GM12864 (cell line): ENCODE data around the gene PATZ1.
"Not testable (repeated sequence)": the region's sequence is repeated elsewhere in the genome, so short reads cannot be mapped to it uniquely, and the experiment has no call there.

Experiments used
- DNase-seq: peaks from one replicate; pipeline ENCODE4 v3.0.0-alpha.2; 2011; ENCODE audit warnings: low read depth
- H3K4me3 ChIP-seq: 2 replicates; pipeline ENCODE4 v1.5.1; 2011; ENCODE audit warnings: mild to moderate bottlenecking, low read depth, low read length, control low read depth
- TF ChIP-seq, protein P1 (sequence below): IDR thresholded peaks from 2 replicates; pipeline ENCODE4 v1.5.1; 2011; ENCODE audit warnings: low read depth, mild to moderate bottlenecking, moderate library complexity, low read length, control low read depth, inconsistent platforms; ENCODE audit errors: missing control alignments

The PATZ1 gene, protein sequence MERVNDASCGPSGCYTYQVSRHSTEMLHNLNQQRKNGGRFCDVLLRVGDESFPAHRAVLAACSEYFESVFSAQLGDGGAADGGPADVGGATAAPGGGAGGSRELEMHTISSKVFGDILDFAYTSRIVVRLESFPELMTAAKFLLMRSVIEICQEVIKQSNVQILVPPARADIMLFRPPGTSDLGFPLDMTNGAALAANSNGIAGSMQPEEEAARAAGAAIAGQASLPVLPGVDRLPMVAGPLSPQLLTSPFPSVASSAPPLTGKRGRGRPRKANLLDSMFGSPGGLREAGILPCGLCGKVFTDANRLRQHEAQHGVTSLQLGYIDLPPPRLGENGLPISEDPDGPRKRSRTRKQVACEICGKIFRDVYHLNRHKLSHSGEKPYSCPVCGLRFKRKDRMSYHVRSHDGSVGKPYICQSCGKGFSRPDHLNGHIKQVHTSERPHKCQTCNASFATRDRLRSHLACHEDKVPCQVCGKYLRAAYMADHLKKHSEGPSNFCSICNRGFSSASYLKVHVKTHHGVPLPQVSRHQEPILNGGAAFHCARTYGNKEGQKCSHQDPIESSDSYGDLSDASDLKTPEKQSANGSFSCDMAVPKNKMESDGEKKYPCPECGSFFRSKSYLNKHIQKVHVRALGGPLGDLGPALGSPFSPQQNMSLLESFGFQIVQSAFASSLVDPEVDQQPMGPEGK

DNA sequence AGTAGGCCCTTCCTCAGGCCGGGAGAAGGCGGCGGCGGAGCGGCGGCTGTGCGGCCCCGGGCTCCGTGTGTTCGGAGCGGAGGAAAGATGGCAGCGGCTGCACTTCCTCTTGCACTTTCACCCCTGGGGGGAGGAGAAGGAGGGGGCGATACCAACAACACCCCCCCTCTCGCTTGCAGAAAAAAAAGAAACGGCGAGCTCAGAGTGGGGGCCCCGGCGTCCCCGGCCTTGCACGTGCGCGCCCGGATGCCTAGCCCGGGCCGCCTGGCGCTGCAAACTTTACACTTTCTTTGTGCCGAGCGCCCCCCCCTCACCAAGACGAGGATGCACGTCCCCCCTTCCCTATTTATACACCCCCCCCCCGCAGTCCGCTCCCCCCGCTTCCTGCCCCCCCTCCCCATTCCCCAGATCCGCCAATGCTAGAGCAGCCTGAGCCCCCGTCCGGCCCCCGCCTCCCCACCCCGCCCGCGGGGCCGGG is at the start of gene PATZ1:
Gene PATZ1 (minus strand): TSS at position 92 of the 478 bp plus-strand sequence. CDS start 744 bp downstream, outside the sequence.
- H3K4me3 ChIP-seq, result peak within 1 kb of the TSS; percentile 74
- peak; percentile 53 for DNase-seq
- TF ChIP-seq, protein P1, sequence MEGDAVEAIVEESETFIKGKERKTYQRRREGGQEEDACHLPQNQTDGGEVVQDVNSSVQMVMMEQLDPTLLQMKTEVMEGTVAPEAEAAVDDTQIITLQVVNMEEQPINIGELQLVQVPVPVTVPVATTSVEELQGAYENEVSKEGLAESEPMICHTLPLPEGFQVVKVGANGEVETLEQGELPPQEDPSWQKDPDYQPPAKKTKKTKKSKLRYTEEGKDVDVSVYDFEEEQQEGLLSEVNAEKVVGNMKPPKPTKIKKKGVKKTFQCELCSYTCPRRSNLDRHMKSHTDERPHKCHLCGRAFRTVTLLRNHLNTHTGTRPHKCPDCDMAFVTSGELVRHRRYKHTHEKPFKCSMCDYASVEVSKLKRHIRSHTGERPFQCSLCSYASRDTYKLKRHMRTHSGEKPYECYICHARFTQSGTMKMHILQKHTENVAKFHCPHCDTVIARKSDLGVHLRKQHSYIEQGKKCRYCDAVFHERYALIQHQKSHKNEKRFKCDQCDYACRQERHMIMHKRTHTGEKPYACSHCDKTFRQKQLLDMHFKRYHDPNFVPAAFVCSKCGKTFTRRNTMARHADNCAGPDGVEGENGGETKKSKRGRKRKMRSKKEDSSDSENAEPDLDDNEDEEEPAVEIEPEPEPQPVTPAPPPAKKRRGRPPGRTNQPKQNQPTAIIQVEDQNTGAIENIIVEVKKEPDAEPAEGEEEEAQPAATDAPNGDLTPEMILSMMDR, result no peak

DNA sequence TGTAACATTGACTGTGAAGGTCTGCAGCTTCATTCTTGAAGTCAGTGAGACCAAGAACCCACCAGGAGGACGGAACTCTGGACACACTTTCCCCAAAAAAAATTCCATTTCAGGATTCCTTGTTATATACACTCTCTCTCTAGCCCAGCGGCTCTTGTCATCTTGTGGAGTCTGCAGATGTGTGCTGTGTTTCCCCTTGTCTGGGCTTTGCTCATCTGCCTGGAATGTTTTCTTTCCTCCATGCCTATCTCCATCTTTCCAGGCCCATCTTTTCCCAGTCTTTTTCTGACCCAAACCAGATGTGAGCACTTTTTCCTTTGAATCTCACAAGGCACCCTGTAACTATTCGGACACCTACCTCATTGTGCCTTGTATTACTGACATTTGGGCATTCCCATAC is 48.2 kb upstream of the PATZ1 start:
- no peak for DNase-seq
- TF ChIP-seq, protein P1, result no peak
- no peak overlapping the region for H3K4me3 ChIP-seq

DNA sequence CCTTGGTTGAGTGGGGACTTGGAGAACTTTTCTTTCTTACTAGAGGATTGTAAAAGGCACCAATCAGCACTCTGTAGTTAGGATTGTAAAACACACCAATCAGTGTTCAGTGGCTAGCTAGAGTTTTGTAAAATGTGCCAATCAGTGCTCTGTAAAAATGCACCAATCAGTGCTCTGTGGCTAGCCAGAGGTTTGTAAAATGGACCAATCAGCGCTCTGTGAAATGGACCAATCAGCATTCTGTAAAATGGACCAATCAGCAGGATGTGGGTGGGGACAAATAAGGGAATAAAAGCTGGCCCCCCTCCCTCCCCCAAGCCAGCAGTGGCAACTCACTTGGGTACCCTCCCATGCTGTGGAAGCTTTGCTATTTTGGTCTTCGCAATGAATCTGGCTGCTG is 47.7 kb upstream of the PATZ1 start:
- TF ChIP-seq, protein P1, result no peak
- no peak for DNase-seq
- no peak overlapping the region for H3K4me3 ChIP-seq

DNA sequence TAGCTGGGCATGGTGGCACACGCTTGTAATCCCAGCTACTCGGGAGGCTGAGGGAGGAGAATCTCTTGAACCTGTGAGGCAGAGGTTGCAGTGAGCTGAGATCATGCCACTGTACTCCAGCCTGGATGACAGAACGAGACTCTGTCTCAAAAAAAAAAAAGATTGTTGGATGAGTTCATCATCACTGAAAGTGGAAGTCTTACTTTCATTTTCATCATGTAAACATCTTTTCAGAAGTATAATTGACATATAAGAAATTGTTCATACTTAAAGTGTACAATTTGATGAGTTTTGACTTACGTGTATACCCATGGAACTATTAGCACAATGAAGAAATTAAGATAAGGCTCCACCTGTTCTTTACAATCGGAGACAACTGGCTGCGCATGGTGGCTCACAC is 32.5 kb upstream of the PATZ1 start:
- not testable (repeated sequence) for H3K4me3 ChIP-seq, DNase-seq

DNA sequence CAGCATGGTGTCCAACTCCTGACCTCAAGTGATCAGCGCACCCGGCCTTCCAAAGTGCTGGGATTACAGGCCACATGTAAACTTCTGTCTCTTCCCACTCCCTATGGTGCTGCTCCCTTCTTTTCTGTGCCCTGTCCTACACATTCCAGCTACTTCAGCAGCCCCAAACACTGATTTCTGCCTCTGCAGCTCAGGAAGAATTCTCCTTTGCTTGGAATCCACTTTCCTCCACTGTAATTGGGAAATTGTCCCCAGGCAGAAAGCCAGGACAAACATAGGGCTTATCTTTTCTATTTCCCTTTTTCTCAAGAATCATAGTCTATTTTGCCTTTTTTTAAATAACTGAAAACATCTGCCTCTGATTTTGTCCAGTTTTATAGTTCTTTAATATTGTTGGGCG is 32.0 kb upstream of the PATZ1 start:
- H3K4me3 ChIP-seq, result no peak overlapping the region
- TF ChIP-seq, protein P1, result no peak
- no peak for DNase-seq

DNA sequence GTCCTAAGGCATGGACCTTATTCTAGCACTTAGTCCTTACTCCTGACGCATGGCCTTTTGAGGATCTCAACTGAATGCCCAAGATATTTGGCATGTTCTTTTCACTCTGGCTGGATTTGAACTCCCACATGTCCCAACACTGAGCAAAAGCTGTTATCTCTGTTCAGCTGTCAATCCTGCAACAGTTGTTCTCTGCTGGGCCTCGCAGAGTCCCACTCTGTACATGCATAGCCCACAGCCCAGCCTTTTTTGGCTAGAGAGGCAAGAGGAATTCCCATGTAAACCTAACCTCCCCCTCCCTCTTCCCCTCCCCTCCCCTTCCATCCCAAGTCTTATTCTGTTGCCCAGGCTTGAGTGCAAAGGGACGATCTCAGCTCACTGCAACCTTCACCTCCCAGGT is 31.5 kb upstream of the PATZ1 start:
- H3K4me3 ChIP-seq, result no peak overlapping the region
- TF ChIP-seq, protein P1, result no peak
- no peak for DNase-seq

DNA sequence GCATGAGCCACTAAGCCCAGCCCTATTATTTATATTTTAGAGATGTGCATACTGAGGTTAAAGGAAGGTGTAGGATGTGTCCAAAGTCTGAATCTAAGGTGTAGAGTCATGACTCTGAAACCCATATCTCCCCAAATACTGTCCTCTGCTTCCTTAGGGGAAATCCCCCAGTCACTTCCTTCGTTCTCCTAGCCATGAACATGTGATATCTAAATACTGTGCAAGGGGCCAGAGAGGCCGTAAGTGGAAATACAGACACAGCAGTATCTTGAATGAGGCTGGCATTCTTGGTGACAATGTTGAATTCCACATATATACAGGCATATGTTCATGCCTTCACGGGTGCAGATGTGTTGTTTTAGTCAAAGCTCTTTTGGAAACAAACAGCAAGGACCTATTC is 21.3 kb upstream of the PATZ1 start:
- DNase-seq, result no peak
- TF ChIP-seq, protein P1, result no peak
- H3K4me3 ChIP-seq, result no peak overlapping the region
